Panc1 (cell line): ENCODE measurements around the gene PMF1.

Source experiments
- CTCF ChIP-seq: fragments of 450-650 bp; IDR thresholded peaks from 2 replicates; pipeline ENCODE4 v1.5.1; 2017; ENCODE audit warnings: mild to moderate bottlenecking
- POLR2AphosphoS5 ChIP-seq: IDR thresholded peaks from 2 replicates; pipeline ENCODE4 v1.6.1; 2012; ENCODE audit warnings: mild to moderate bottlenecking, low read depth, low read length, moderate library complexity
- SIN3A ChIP-seq: IDR thresholded peaks from 2 replicates; pipeline ENCODE4 v1.6.1; 2012; ENCODE audit warnings: low read depth, mild to moderate bottlenecking, low read length, moderate library complexity, borderline replicate concordance; ENCODE audit not compliant: insufficient read depth

- TF ChIP-seq CTCF = no peak
- TF ChIP-seq SIN3A = no peak
- TF ChIP-seq POLR2AphosphoS5 = no peak
Measured at GRCh38 chr1:156193208-156193487, 19.7 kb upstream of the PMF1 start.
